Natural killer cell (primary cell): Measurements from ENCODE around the gene MED28. TPM values are rescaled to one million over a fixed set of nuclear protein-coding genes. Genes with fewer than 3 reads are reported as not detected.

Experiments
- ATAC-seq, 3 donors: fragments of 150-1000 bp in 2 of 3; fragments of 200-7000 bp in 1 of 3; cut with Tn5 transposase; 1 replicate in 1 of 3; 2 replicates in 2 of 3; pipeline ENCODE4 v1.10.0; 2021; ENCODE audit warnings: mild to moderate bottlenecking in 2 of 3, moderate library complexity in 2 of 3
- DNase-seq, 2 donors: peaks; one replicate each; pipeline versions ENCODE4 v3.0.0 to v3.0.0-alpha.2; 2013 to 2021; ENCODE audit warnings: mixed read lengths in 1 of 2
- H3K27ac ChIP-seq: one replicate; pipeline ENCODE4 v1.5.1; 2013; ENCODE audit warnings: mild to moderate bottlenecking, low read length
- H3K27me3 ChIP-seq: one replicate; pipeline ENCODE4 v1.6.1; 2013; ENCODE audit warnings: low read length; ENCODE audit not compliant: control insufficient read depth, insufficient read depth
- H3K36me3 ChIP-seq: one replicate; pipeline ENCODE4 v1.6.1; 2013; ENCODE audit warnings: low read length; ENCODE audit not compliant: control insufficient read depth, insufficient read depth
- H3K4me1 ChIP-seq: one replicate; pipeline ENCODE4 v1.6.1; 2013; ENCODE audit warnings: low read length; ENCODE audit not compliant: control insufficient read depth, insufficient read depth
- H3K4me3 ChIP-seq: one replicate; pipeline ENCODE4 v1.5.1; 2013; ENCODE audit warnings: low read length
- H3K9me3 ChIP-seq: one replicate; pipeline ENCODE4 v1.6.1; 2013; ENCODE audit warnings: low read length; ENCODE audit not compliant: control insufficient read depth, insufficient read depth
- H3K27ac Mint-ChIP-seq, 2 donors: one replicate each; pipeline ENCODE4 v1.8.0; 2022; ENCODE audit warnings: mild to moderate bottlenecking in 2 of 2, mixed read lengths in 2 of 2, moderate library complexity in 1 of 2
- H3K27me3 Mint-ChIP-seq, 2 donors: one replicate each; pipeline ENCODE4 v1.8.0; 2022; ENCODE audit warnings: low read depth in 2 of 2, mixed read lengths in 2 of 2
- H3K36me3 Mint-ChIP-seq: one replicate; pipeline ENCODE4 v1.8.0; 2022; ENCODE audit warnings: mixed read lengths
- H3K4me1 Mint-ChIP-seq, 2 donors: one replicate each; pipeline ENCODE4 v1.8.0; 2022; ENCODE audit warnings: mixed read lengths in 2 of 2
- H3K4me3 Mint-ChIP-seq: one replicate; pipeline ENCODE4 v1.8.0; 2022; ENCODE audit warnings: mild to moderate bottlenecking, moderate library complexity, mixed read lengths
- H3K9me3 Mint-ChIP-seq, 2 donors: one replicate each; pipeline ENCODE4 v1.8.0; 2022; ENCODE audit warnings: mixed read lengths in 2 of 2
- CTCF ChIP-seq: fragments of 200-600 bp; IDR thresholded peaks from one replicate; pipeline ENCODE4 v1.8.0; 2022; ENCODE audit warnings: antibody characterized with exemption
- WGBS: methylation state at CpG from one replicate; pipeline ENCODE4 v1.1.7; 2013; ENCODE audit warnings: missing lambda C conversion rate; ENCODE audit not compliant: insufficient coverage; 5-methylcytosine and 5-hydroxymethylcytosine counted together
- intact Hi-C: fragments of 100-400 bp; cut with micrococcal nuclease; formaldehyde crosslinking; loops from one replicate; pipeline ENCODE4 v1.14.2; 2022
- total RNA-seq, 4 donors: library from RNA; stranded (reverse); fragments of 120-200 nt in 1 of 4; gene quantifications; one replicate each; pipeline versions ENCODE4 v1.2.3 to v1.2.4, GENCODE V29; 2013 to 2022

The MED28 gene
- total RNA-seq, 3 donors from 2014 or later (not counting 1 experiment from before 2014, with no cell fraction given), result 44.8 to 63.3 (median 51.1) TPM

GRCh38 chr4:17613761-17614415 is 553 bp upstream of the MED28 start:
- H3K9me3 ChIP-seq, result no peaks in the 10 kb centered on the region
- Mint-ChIP-seq H3K27me3 (no peaks in the 10 kb centered on the region), H3K9me3 (no peaks in the 10 kb centered on the region), H3K4me3 (peak overlapping the region; percentile 98), H3K27ac (peak overlapping the region; percentile 97 to 98), H3K36me3 (peaks cover 9% of the 10 kb centered on the region), H3K4me1 (peaks cover 28 to 29% of the 10 kb centered on the region in 2 donors)
- WGBS, result 4% methylated on average over 19 of the region's 23 CpGs
- peak in 1 of 2 donors; percentile 60 for DNase-seq
- H3K36me3 ChIP-seq, result peaks cover 4% of the 10 kb centered on the region
- peak; percentile 60 to 66 (median 63) for ATAC-seq
- peaks cover 28% of the 10 kb centered on the region for H3K4me1 ChIP-seq
- no peaks in the 10 kb centered on the region for H3K27me3 ChIP-seq
- H3K4me3 ChIP-seq, result peak overlapping the region; percentile 96
- intact Hi-C loops, result loop anchor here (1.0 kb wide), 2 partner anchors 37 to 196 kb away; partner anchors contain the start of genes DCAF16, LAP3 and NCAPG
- H3K27ac ChIP-seq, result peak overlapping the region; percentile 85
- TF ChIP-seq CTCF, result no peak

GRCh38 chr4:17616283-17616682 is 1.8 kb downstream of the MED28 start:
- intact Hi-C loops, result no loop called here
- no peak for TF ChIP-seq CTCF
- ATAC-seq (no peak), DNase-seq (peak in 1 of 2 donors; percentile 20)
- Mint-ChIP-seq H3K36me3 (peaks cover 9% of the 10 kb centered on the region), H3K9me3 (no peaks in the 10 kb centered on the region), H3K4me3 (peak overlapping the region; percentile 83), H3K27ac (peak overlapping the region; percentile 80), H3K4me1 (peaks cover 34 to 40% of the 10 kb centered on the region in 2 donors), H3K27me3 (no peaks in the 10 kb centered on the region)
- 25% methylated on average over 5 of the region's 5 CpGs for WGBS
- Histone ChIP-seq H3K4me1 (peaks cover 34% of the 10 kb centered on the region), H3K27ac (no peak overlapping the region), H3K27me3 (no peaks in the 10 kb centered on the region), H3K9me3 (no peaks in the 10 kb centered on the region), H3K4me3 (no peak overlapping the region), H3K36me3 (peaks cover 24% of the 10 kb centered on the region)

DNA sequence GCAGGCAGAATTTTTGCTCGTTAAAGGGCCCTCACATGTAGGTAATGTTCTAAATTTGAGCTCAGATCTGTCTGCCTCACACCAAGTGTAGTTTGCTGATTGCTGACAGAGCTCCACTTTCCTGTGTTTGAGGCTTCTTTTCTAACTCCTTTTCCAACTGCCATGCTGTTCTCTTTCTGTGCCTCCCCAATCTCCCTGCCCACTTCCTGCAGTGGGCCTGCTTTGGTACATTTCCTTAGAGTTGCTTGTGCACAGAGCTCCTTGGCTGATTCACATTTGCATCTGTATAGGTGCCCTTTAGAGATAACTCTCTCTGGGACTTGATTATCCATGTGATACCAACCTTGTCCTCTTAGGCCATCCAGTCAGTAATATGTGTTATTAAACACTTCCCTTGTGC is 4.5 kb downstream of the MED28 start:
- ATAC-seq (no peak), DNase-seq (no peak)
- Histone ChIP-seq H3K27ac (no peak overlapping the region), H3K36me3 (peaks cover 44% of the 10 kb centered on the region), H3K4me1 (peaks cover 27% of the 10 kb centered on the region), H3K4me3 (no peak overlapping the region), H3K27me3 (no peaks in the 10 kb centered on the region), H3K9me3 (no peaks in the 10 kb centered on the region)
- intact Hi-C loops, result no loop called here
- 0% methylated on average over 1 of the region's 1 CpG for WGBS
- H3K9me3 Mint-ChIP-seq, result no peaks in the 10 kb centered on the region
- no peaks in the 10 kb centered on the region for H3K27me3 Mint-ChIP-seq
- H3K27ac Mint-ChIP-seq, result peak overlapping the region; percentile 3 to 7
- H3K4me3 Mint-ChIP-seq, result no peak overlapping the region
- TF ChIP-seq CTCF, result no peak
- peaks cover 34 to 46% of the 10 kb centered on the region in 2 donors for H3K4me1 Mint-ChIP-seq
- peaks cover 20% of the 10 kb centered on the region for H3K36me3 Mint-ChIP-seq
